HG03175 (cell line): ENCODE results near the gene TSKU.
"Not testable (repeated sequence)": the region's sequence is repeated elsewhere in the genome, so short reads cannot be mapped to it uniquely, and the experiment has no call there.

ENCODE experiments used
- ATAC-seq: cut with Tn5 transposase; IDR thresholded peaks from one replicate; pipeline ENCODE4 v1.9.1; 2021; ENCODE audit warnings: mild to moderate bottlenecking, moderate library complexity; ENCODE audit not compliant: unreplicated experiment

Gene TSKU

GRCh38 chr11:76787271-76787670, 4.1 kb downstream of the TSKU start:
- no peak for ATAC-seq

- no peak for ATAC-seq
These were observed 4.9 kb downstream of the TSKU start for GRCh38 chr11:76787911-76788596.

GRCh38 chr11:76788661-76789442, 5.7 kb downstream of the TSKU start:
- ATAC-seq: no peak

GRCh38 chr11:76789443-76789719, 6.2 kb downstream of the TSKU start:
- no peak for ATAC-seq

GRCh38 chr11:76790251-76790650, 7.1 kb downstream of the TSKU start:
- no peak for ATAC-seq

- ATAC-seq: not testable (repeated sequence)
These were observed 8.0 kb downstream of the TSKU start for GRCh38 chr11:76791002-76791770.

GRCh38 chr11:76791861-76792260, 8.7 kb downstream of the TSKU start:
- no peak for ATAC-seq

- ATAC-seq: no peak
These were observed 9.5 kb downstream of the TSKU start for GRCh38 chr11:76792505-76793264.

GRCh38 chr11:76793391-76794291, 10.5 kb downstream of the TSKU start:
- ATAC-seq: no peak

- no peak for ATAC-seq
These were observed 11.5 kb downstream of the TSKU start for GRCh38 chr11:76794371-76795289.

- ATAC-seq: no peak
These were observed 12.3 kb downstream of the TSKU start for GRCh38 chr11:76795290-76795935.

GRCh38 chr11:76795936-76796441, 12.8 kb downstream of the TSKU start:
- no peak for ATAC-seq

- ATAC-seq: no peak
These were observed 13.5 kb downstream of the TSKU start for GRCh38 chr11:76796511-76797198.

- ATAC-seq: no peak
These were observed 14.4 kb downstream of the TSKU start for GRCh38 chr11:76797341-76798201.

GRCh38 chr11:76798202-76798581, 15.0 kb downstream of the TSKU start:
- ATAC-seq: no peak

- ATAC-seq: no peak
These were observed 15.5 kb downstream of the TSKU start for GRCh38 chr11:76798671-76799065.
